H1 (cell line): ENCODE data around the gene PTPN9.

Experiments
- EZH2 ChIP-seq: fragments of 200-600 bp; sonication (generic); IDR thresholded peaks from 2 replicates; pipeline ENCODE4 v1.7.1; 2012; ENCODE audit warnings: low read depth, mild to moderate bottlenecking, moderate library complexity, low read length, inconsistent platforms; ENCODE audit not compliant: severe bottlenecking
- NRF1 ChIP-seq: IDR thresholded peaks from 2 replicates; pipeline ENCODE4 v1.6.1; 2011; ENCODE audit warnings: mild to moderate bottlenecking, low read depth, low read length, improper control_type of control experiment
- POLR2A ChIP-seq, 2 experiments: IDR thresholded peaks; 1 replicate in 1 of 2; 2 replicates in 1 of 2; pipeline ENCODE4 v1.6.1; 2011; ENCODE audit warnings: low read depth in 2 of 2, low read length in 2 of 2, mild to moderate bottlenecking in 2 of 2; ENCODE audit errors: control extremely low read depth in 1 of 2
- SP2 ChIP-seq: IDR thresholded peaks from 2 replicates; pipeline ENCODE4 v1.6.1; 2012; ENCODE audit warnings: mild to moderate bottlenecking, low read length, inconsistent platforms
- TF ChIP-seq, protein P1 (sequence below): IDR thresholded peaks from 2 replicates; pipeline ENCODE4 v1.6.1; 2012; ENCODE audit warnings: inconsistent platforms
- TF ChIP-seq, protein P2 (sequence below), 3 experiments: IDR thresholded peaks; 1 replicate in 2 of 3; 2 replicates in 1 of 3; pipeline versions ENCODE4 v1.5.1 to v1.6.1; 2011; ENCODE audit warnings: low read length in 3 of 3, mild to moderate bottlenecking in 3 of 3, inconsistent platforms in 2 of 3, low read depth in 1 of 3, moderate library complexity in 1 of 3; ENCODE audit not compliant: insufficient read depth in 1 of 3; ENCODE audit errors: control extremely low read depth in 1 of 3

DNA sequence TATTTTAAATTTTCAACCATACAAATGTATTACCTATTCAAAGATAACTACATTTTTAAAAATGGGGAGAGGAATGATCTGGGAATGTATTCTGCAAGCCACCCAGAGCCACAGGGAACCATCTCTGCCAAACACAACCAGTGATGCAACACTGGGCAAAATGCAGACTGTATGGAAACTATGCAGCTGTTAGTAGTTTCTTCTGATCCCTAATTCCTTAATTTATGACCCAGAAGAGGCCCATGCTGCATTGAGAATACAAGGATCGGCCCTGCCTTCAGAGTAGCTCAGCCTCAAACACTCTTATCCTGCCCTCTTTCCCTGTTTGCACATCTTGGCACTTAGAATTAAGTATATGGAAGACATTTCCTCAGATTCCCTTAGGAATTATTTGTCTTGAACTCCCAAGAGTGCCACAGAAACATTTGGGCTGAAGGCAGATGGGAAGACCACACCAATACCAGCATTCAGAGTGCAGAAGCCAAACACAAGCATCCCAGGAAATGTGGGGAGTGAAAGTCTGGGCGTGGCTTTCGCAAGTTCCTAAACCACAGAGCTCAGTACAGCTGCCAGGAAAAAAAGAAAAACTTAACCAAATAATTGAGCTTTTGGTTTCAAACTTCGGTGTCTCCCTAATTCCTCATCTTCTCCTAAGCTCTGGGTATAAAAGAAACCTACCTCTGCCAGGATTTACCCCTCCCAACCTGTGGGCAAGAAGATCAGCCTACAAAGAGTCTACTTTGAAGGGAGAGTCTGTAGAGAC is 41.1 kb upstream of the PTPN9 start:
- TF ChIP-seq, protein P1, sequence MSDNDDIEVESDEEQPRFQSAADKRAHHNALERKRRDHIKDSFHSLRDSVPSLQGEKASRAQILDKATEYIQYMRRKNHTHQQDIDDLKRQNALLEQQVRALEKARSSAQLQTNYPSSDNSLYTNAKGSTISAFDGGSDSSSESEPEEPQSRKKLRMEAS, result no peak
- no peak for TF ChIP-seq POLR2A (IDR thresholded peaks at IDR 0.05; ENCODE audit: control extremely low read depth in 1 of 2, low read depth in 2 of 2, low read length in 2 of 2)
- no peak for TF ChIP-seq NRF1
- TF ChIP-seq, protein P2, sequence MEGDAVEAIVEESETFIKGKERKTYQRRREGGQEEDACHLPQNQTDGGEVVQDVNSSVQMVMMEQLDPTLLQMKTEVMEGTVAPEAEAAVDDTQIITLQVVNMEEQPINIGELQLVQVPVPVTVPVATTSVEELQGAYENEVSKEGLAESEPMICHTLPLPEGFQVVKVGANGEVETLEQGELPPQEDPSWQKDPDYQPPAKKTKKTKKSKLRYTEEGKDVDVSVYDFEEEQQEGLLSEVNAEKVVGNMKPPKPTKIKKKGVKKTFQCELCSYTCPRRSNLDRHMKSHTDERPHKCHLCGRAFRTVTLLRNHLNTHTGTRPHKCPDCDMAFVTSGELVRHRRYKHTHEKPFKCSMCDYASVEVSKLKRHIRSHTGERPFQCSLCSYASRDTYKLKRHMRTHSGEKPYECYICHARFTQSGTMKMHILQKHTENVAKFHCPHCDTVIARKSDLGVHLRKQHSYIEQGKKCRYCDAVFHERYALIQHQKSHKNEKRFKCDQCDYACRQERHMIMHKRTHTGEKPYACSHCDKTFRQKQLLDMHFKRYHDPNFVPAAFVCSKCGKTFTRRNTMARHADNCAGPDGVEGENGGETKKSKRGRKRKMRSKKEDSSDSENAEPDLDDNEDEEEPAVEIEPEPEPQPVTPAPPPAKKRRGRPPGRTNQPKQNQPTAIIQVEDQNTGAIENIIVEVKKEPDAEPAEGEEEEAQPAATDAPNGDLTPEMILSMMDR (IDR thresholded peaks at IDR 0.05; ENCODE audit: control extremely low read depth in 1 of 3, insufficient read depth in 1 of 3, low read depth in 1 of 3, low read length in 3 of 3), result no peak
- TF ChIP-seq SP2, result no peak
- TF ChIP-seq EZH2, result no peak
